ENCODE measurements around the gene STAT5B.
"Not testable (repeated sequence)": the region's sequence is repeated elsewhere in the genome, so short reads cannot be mapped to it uniquely, and the experiment has no call there.

The STAT5B gene

DNA sequence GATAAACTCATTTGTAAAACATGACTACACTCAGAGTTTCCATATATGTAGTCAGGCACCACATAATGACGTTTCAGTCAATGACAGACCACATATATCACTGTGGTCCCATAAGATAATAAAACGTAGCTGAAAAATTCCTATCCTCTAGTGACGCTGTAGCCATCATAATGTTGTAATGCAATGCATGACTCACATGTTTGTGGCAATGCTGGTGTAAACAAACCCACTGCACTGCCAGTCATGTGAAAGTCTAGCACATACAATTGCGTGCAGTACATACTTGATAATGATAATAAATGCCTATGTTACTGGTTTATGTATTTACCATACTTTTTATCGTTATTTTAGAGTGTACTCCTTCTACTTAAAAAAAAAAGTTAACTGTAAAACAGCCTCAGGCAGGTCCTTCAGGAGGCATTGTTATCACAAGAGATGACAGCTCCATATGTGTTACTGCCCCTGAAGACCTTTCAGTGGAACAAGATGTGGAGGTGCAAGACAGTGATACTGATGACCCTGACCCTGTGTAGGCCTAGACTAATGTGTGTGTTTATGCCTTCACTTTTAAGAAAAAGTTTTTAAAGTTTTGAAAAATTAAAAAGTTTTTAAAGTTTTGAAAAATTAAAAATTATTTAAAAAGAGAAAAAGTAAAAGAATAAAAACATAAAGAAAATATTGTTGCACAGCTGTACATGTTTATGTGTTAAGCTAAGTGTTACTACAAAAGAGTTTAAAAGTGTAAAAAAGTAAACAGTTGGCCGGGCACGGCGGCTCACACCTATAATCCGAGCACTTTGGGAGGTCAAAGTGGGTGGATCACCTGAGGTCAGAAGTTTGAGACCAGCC is 9.0 kb downstream of the STAT5B start:
- DNase-seq (ENCODE audit: low read depth), result no peak

DNA sequence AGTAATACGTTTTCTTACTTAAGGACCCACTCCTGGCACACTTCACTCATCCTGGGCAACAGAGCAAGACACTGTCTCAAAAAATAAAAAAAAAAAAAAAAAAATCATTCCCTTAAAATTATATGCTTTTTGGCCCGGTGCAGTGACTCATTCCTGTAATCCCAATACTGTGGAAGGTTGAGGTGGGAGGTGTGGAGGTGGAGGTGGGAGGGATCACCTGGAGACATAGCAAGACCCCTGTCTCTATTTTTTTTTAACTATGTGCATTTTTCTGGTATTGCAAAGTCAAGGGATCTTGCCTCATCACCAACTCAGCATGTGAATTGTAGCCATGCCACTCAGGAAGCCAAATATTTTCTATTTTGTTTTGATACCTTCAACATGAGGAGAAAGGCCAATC is 9.7 kb downstream of the STAT5B start:
- no peak for DNase-seq (ENCODE audit: low read depth)

DNA sequence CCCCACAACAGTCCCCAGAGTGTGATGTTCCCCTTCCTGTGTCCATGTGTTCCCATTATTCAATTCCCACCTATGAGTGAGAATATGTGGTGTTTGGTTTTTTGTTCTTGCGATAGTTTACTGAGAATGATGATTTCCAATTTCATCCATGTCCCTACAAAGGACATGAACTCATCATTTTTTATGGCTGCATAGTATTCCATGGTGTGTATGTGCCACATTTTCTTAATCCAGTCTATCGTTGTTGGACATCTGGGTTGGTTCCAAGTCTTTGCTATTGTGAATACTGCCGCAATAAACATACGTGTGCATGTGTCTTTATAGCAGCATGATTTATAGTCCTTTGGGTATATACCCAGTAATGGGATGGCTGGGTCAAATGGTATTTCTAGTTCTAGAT is 11.8 kb downstream of the STAT5B start:
- not testable (repeated sequence) for DNase-seq (ENCODE audit: low read depth)

DNA sequence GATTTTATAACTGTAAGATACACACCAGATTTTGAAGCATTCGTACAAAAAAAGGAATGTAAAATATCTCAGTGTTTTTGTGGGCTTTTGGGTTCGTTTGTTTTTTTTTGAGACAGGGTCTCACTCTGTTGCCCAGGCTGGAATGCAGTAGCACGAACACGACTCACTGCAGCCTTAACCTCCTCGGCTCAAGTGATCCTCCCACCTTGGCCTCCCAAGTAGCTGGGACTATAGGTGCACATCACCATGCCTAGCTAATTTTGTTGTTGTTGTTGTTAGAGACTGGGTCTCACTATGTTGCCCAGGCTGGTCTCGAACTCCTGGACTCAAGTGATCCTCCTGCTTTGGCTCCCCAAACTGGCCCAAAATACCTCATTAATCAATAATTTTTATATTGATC is 15.9 kb downstream of the STAT5B start:
- DNase-seq (ENCODE audit: low read depth), result no peak

DNA sequence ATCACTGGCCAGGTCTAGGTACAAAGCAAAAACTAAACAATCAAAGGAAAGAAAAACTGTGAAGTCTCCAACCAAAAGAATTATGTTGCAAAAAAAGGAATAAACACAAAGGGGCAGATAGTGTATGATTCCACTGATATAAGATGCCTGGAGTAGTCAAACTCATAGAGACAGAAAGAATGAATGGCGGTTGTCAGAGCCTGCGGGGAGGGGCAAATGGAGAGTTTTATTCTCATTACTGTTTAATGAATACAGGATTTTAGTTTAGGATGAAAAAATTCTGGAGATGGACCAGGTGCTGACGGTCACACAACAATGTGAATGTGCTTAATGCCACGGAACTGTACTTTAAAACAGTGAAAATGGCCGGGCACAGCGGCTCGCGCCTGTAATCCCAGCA is 20.7 kb downstream of the STAT5B start:
- no peak for DNase-seq (ENCODE audit: low read depth)

DNA sequence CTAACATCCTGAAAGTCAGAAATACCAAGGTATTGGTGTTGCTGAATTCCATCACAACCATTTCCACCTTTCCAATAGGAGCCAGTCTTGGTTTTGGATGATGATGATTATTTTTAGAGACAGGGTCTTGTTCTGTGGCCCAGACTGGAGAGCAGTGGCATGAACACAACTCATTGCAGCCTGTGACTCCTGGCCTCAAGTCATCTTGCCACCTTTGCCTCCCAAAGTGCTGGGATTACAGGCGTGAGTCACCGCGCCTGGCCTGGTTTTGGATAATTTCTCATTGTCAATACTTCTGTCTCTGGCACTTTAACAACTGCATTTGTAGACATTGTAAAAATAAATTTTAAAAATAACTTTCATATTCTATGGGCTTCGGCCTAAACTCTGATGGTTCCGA is 22.6 kb downstream of the STAT5B start:
- no peak for DNase-seq (ENCODE audit: low read depth)

DNA sequence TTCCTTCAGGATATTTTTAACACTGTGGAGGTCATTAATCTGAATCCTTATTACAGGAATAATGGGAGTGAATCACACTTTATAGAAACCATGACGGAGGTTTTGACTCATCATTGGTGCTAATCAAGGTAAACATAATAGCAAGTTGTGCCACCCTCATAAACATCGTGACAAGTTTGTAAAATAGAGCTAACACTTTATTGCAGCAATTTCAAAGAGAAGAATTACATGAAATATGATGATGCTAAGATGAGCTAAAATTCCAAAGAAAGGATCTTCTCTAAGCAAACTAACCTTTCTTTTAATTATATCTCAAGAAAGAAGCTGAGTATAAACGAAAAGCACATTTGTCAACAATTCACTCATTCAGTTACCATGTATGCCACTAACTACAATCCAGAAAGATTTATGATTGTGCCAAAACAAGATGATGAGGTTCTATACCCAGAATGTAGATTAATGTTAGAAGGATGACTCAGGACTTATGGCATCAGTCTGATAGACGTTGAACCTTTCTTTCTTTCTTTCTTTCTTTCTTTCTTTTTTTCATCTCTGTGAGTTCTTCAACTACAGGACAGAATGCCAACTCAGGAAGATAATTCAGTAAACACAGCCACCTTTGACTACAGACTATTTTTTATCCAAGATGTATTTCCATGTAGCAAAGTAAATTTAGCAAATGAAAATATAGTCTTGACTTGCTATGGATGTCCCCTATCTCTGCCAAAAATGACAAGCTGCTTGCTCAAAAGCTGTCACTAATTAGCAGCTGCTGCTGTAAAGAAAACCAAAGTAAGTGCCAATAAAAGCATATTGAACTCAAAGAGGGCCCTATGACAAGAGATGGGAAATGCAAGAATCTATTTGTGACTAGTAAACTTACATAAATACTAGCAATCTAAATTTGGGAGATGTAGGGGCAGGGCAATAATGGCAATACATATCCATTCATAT is 23.3 kb downstream of the STAT5B start:
- no peak for DNase-seq (ENCODE audit: low read depth)

DNA sequence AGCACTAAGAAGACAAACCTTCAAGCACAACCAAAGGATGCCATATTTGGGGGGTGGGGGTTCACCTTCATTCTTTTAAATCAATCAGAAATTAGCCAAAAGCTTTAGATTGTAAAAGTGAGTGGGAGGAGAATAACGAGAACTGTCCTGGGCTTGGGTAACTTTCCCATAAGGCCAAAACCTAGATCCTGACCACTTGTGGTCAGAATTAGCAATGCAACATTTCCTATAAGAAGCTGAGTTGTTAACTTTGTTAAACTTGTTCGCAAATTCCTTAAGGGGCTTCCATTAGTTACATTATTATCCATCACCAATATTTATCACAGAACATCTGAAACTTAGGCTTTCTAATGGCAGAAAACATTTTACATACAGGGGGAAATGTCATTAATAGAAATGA is 25.1 kb downstream of the STAT5B start:
- DNase-seq (ENCODE audit: low read depth), result no peak

DNA sequence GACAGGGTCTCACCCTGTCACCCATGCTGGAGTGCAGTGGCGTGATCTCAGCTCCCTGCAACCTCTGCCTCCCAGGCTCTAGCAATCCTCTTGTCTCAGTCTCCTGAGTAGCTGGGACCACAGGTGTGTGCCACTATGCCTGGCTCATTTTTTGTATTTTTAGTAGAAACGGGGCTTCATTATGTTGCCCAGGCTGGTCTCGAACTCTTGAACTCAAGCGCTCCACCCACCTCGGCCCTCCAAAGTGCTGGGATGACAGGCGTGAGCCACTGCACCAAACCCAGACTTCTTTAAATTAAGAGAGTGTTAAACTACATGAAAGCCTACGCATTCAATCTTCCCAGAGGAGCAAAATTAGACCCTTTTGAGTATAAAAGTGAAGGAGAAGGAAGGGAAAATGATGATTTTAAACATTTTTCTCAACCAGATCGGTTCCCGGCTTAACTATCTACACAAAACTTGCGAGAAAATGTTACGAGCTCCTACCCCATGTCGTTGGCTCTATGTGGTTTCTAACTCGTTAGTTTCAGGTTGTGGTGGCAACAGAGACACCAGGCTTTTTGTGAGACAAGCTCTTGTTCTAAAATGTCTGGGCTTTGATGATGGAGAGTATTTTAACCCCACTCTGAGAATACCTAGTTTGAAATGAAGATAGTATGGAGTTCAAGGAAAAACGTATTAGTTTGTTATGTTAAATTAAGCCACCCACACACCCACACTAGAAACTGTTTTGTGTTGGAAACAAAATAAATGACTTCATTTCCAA is 26.3 kb downstream of the STAT5B start:
- DNase-seq (ENCODE audit: low read depth), result no peak

DNA sequence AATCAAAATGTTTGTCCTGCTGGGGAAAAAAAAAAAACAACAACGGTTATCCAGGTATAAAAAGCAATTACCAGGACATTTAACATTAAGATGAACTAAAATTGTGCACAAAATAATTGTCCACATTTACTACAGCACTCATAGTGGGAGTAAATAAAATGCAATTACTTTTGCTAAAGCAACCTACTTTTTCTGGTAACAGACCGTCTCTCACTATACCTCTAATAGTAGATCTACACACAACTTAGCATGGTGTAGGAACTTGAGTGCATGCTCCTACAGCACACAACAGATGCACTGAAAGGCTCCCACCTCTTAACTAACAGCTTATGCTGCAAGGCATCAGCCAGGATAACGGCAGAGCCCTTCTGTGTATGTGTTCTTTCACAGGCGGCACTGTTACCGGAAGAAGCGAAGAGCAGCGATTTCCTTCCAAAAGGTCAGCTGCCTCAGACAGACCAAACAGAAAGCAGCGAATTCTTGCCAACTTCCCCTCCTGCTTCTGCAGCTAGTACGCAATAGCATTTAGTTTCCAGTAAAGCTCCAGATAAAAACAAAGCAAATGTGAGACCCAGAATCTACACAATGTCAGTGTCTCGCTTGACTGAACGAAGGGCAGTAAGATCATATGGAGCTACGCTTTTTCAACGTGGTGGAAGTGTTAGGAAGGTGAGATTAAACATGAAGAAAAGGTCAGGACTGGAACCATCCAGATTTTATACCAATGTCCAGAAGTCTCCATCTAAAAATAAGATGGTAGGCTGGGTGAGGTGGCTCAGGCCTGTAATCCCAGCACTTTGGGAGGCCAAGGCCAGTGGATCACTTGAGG is 27.6 kb downstream of the STAT5B start:
- peak; percentile 33 for DNase-seq (ENCODE audit: low read depth)

DNA sequence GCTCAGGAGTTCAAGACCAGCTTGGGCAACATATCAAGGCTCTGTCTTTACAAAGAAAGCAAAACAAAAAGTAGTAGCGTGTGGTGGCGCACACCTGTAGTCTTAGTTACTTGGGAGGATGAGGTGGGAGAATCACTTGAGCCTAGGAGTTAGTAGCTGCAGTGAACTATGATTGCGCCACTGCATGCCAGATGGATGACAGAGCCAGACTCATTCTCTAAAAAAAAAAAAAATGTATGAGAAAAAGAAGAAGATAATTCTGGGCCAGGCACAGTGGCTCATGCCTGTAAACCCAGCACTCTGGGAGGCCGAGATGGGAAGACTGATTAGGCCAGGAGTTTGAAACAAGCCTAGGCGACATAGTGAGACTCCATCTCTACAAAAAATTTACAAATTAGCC is 28.5 kb downstream of the STAT5B start:
- DNase-seq (ENCODE audit: low read depth), result no peak

DNA sequence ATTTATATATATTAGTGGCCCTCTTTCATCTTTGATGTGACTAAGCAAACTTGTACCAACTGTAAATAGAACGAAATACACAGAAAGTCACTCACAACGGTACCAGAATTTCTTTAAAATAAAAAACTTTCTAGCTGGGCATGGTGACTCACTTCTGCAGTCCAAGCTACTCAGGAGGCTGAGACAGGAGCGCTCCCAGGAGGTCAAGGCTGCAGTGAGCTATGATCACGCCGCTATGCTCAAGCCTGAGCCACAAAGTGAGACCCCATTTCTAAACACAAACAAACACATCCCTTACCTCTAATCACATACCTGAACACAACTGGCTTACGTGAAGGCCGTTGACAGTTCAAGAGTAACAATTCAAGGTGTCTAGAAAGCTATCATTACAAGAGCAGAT is 29.7 kb downstream of the STAT5B start:
- no peak for DNase-seq (ENCODE audit: low read depth)

DNA sequence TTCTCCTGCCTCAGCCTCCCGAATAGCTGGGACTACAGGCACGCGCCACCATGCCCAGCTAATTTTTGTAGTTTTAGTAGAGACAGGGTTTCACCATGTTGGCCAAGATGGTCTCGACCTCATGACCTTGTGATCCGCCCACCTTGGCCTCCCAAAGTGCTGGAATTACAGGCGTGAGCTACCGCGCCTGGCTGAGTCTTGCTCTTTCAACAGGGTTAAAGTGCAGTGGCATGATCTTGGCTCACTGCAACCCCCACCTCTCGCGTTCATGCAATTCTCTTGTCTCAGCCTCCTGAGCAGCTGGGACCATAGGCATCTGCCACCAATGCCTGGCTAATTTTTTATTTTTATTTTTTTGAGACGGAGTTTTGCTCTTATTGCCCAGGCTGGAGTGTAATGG is 31.0 kb downstream of the STAT5B start:
- not testable (repeated sequence) for DNase-seq (ENCODE audit: low read depth)

DNA sequence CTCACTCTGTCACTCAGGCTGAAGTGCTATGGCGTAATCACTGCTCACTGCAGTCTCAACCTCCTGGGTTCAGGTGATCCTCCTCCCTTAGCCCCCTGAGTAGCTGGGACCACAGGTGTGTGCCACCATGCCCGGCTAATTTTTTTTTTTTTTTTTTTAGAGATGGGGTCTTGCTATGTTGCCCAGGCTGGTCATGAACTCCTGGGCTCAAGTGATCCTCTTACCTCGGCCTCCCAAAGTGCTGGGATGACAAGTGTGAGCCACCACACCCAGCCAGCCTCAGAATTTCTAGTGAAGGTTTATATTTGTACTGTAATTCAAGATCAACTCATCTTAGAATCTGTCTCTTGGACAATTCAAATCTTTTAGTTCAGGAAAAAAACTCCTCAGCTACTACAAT is 32.1 kb downstream of the STAT5B start:
- not testable (repeated sequence) for DNase-seq (ENCODE audit: low read depth)

DNA sequence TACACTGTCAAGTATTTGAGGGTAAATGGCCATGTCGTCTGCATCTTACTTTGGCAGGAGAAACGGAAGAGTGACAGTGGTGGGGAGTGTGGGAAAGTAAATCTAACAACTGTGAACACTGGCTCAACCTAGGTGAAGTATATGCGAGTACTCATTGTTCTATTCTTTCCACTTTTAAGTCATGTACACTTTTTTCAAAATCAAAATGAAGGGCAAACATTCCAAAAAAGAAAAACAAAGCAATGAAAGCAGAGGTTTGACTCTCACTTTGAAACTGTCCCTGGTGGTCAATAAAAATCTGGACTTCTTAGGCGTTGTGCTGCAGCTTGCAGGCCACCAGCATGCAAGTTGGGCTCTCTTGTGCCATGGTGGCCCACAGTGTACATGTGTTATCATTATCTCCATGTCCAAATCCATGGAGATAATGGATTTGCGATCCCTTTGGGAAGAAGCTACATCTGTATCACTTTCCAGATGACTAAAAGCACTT is 32.7 kb downstream of the STAT5B start:
- DNase-seq (ENCODE audit: low read depth), result no peak

DNA sequence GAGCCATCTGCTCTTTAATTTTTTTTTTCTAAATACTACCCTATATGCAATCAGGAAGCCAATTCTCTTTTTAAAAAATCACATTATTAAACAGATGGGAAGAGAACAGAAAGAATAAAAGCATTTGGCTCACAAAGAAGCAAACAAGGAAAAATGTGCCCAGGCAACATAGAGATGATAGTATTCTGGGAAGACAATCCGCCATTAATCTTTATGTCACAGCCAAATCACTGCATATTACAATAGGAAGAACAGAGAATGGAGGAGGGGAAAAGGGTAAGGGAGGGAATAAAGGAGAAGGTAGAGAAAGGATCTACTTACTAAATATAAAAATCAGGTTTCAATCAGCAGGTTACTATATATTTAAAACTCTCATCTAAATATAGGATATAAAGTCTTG is 34.3 kb downstream of the STAT5B start:
- no peak for DNase-seq (ENCODE audit: low read depth)

DNA sequence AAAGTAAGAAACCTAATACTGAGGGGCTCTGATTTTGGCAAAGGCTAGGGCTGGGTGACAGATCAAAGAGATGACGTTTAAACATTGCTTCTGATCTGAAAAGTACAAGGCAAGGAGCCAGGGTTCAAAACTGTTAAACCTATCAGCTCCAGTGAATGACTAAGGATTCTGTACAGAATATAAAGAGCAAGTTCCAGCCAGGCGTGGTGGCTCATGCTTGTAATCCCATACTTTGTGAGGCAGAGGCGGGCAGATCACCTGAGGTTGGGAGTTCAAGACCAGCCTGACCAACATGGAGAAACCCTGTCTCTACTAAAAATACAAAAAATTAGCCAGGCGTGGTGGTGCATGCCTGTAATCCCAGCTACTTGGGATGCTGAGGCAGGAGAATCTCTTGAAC is 35.3 kb downstream of the STAT5B start:
- not testable (repeated sequence) for DNase-seq (ENCODE audit: low read depth)

DNA sequence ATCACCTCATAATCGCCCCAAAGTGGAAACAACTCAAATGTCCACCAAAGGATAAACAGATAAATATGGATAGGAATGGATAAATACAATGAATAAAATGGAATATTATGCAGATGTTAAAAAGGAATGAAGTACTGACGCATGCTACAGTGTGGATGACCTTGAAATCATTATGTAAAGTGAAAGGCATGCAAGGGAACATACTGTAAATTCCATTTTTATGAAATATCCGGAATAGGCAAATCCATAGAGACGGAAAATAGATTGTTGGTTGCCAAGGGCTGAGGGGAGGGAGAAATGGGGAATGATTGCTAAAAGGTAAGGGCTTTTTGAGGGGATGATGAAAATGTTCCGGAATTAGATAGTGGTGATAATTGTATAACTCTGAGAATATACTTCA is 36.0 kb downstream of the STAT5B start:
- DNase-seq (ENCODE audit: low read depth), result no peak

DNA sequence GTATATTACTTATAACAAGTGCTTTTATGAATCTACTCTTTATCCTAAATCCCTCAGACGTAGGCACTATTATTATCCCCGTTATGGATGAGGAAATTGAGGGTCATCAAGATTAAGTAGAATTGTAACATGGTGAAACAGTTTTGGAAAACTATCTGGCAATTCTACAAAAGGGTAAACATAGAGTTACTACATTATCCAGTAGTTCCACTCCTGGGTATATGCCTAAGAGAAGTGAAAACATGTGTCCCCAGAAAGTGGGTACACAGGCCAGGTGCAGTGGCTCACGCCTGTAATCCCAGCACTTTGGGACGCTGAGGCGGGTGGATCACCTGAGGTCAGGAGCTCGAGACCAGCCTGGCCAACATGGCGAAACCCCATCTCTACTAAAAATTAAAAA is 36.6 kb downstream of the STAT5B start:
- not testable (repeated sequence) for DNase-seq (ENCODE audit: low read depth)

DNA sequence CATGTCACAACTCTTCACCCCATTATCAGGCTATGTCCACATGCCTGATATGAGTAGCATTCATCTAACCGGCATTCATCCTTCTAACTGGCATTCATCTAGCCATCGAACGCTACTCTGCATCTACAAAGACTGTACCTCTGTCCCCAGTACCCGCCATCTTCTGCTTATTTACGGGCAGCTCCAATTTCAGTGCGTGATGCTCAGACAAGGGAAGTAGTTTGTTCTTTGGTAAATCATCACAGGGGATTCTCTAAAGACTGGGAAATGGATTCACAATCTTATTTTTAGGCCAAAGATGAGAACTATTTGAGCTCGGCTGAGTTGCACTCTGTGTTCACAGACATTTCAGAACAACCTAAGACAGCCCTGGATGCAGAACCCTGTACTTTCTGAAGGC is 39.4 kb downstream of the STAT5B start:
- DNase-seq (ENCODE audit: low read depth), result no peak

DNA sequence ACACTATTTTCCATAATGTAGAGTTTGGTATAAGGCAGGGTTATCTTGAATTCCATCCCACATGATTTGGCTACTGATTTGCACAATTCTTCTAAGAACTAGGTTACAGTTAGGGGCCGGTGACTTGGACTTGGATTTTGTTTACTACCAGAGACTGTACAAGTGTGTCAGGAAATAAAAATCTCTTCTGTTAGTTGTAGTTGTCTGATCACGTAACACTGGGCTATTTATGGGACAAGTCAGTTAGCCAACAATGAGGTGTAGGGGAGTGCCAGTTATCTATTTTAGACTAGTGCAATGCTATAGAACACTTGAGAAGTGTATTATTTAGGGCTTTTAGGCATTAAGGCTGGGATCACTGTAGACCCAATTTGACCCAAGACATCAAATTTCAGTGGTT is 42.2 kb downstream of the STAT5B start:
- DNase-seq (ENCODE audit: low read depth), result no peak
